Loucy (cell line): ENCODE results near the gene TMEM131.

Experiments
- H2AFZ ChIP-seq: fragments of 200-600 bp; sonication (generic); 2 replicates; pipeline ENCODE4 v1.6.0; 2016; ENCODE audit warnings: antibody characterized with exemption, mild to moderate bottlenecking, low read length, moderate library complexity
- H3F3A ChIP-seq: fragments of 200-600 bp; 2 replicates; pipeline ENCODE4 v1.6.0; 2016; ENCODE audit warnings: antibody characterized with exemption, low read depth, mild to moderate bottlenecking
- H3K27me3 ChIP-seq: fragments of 200-600 bp; sonication (generic); 2 replicates; pipeline ENCODE4 v1.6.1; 2014; ENCODE audit warnings: low read length, mild to moderate bottlenecking; ENCODE audit not compliant: insufficient read depth, poor library complexity, severe bottlenecking
- H3K36me3 ChIP-seq: fragments of 200-600 bp; sonication (generic); 2 replicates; pipeline ENCODE4 v1.6.1; 2016; ENCODE audit warnings: low read length; ENCODE audit not compliant: insufficient read depth
- H3K4me1 ChIP-seq: fragments of 200-600 bp; sonication (generic); 2 replicates; pipeline ENCODE4 v1.5.1; 2014; ENCODE audit warnings: low read length, mild to moderate bottlenecking; ENCODE audit not compliant: insufficient read depth, poor library complexity, severe bottlenecking
- H3K4me2 ChIP-seq: fragments of 200-600 bp; sonication (generic); 2 replicates; pipeline ENCODE4 v1.6.0; 2014; ENCODE audit warnings: antibody characterized with exemption, low read length, low read depth, mild to moderate bottlenecking; ENCODE audit not compliant: poor library complexity, severe bottlenecking
- H3K4me3 ChIP-seq: fragments of 200-600 bp; sonication (generic); 2 replicates; pipeline ENCODE4 v1.5.1; 2014; ENCODE audit warnings: low read length, mild to moderate bottlenecking, mixed read lengths; ENCODE audit not compliant: poor library complexity, severe bottlenecking
- H3K79me2 ChIP-seq: fragments of 200-600 bp; sonication (generic); 2 replicates; pipeline ENCODE4 v1.6.1; 2014; ENCODE audit warnings: low read length; ENCODE audit not compliant: insufficient read depth
- H3K9ac ChIP-seq: fragments of 200-600 bp; sonication (generic); 2 replicates; pipeline ENCODE4 v1.6.0; 2014; ENCODE audit warnings: mild to moderate bottlenecking, low read depth, low read length, moderate library complexity; ENCODE audit not compliant: poor library complexity, severe bottlenecking
- H3K9me2 ChIP-seq: fragments of 200-600 bp; sonication (generic); replicated peaks from 2 replicates; pipeline ENCODE4 v1.6.1; 2016; ENCODE audit warnings: low read depth, low read length, mixed read lengths
- H3K9me3 ChIP-seq: fragments of 200-600 bp; sonication (generic); 2 replicates; pipeline ENCODE4 v1.6.1; 2014; ENCODE audit warnings: mild to moderate bottlenecking, antibody characterized with exemption, low read length, low read depth; ENCODE audit not compliant: insufficient read depth
- H4K20me1 ChIP-seq: fragments of 200-600 bp; sonication (generic); 2 replicates; pipeline ENCODE4 v1.6.0; 2014; ENCODE audit warnings: antibody characterized with exemption, low read length, mild to moderate bottlenecking; ENCODE audit not compliant: insufficient read depth, poor library complexity, severe bottlenecking
- EZH2phosphoT487 ChIP-seq: fragments of 200-600 bp; IDR thresholded peaks from 2 replicates; pipeline ENCODE4 v1.6.1; 2018; ENCODE audit warnings: antibody characterized with exemption, mild to moderate bottlenecking, moderate library complexity, borderline replicate concordance
- TF ChIP-seq, protein P1 (sequence below): fragments of 200-600 bp; sonication (generic); conservative IDR thresholded peaks from 2 replicates; pipeline ENCODE4 v1.5.1; 2014; ENCODE audit warnings: mild to moderate bottlenecking, antibody characterized with exemption, low read length

Gene TMEM131

GRCh38 chr2:97951155-97951680 is 44.5 kb downstream of the TMEM131 start:
- peaks cover 38% of the 10 kb centered on the region for H4K20me1 ChIP-seq

GRCh38 chr2:97950329-97951154 is 45.2 kb downstream of the TMEM131 start:
- Histone ChIP-seq H3K36me3 (no peaks in the 10 kb centered on the region), H3K9me2 (no peaks in the 10 kb centered on the region), H3K4me3 (no peak overlapping the region), H3K9ac (no peak overlapping the region), H3K9me3 (no peaks in the 10 kb centered on the region), H3K4me2 (no peak overlapping the region), H3K27me3 (no peaks in the 10 kb centered on the region), H2AFZ (no peak overlapping the region), H3K4me1 (peaks cover 17% of the 10 kb centered on the region), H3F3A (0 out of 2 replicates have a peak, but pooled peaks cover 5% of the 10 kb centered on the region), H4K20me1 (peaks cover 36% of the 10 kb centered on the region), H3K79me2 (peaks cover 62% of the 10 kb centered on the region)
- TF ChIP-seq, protein P1, sequence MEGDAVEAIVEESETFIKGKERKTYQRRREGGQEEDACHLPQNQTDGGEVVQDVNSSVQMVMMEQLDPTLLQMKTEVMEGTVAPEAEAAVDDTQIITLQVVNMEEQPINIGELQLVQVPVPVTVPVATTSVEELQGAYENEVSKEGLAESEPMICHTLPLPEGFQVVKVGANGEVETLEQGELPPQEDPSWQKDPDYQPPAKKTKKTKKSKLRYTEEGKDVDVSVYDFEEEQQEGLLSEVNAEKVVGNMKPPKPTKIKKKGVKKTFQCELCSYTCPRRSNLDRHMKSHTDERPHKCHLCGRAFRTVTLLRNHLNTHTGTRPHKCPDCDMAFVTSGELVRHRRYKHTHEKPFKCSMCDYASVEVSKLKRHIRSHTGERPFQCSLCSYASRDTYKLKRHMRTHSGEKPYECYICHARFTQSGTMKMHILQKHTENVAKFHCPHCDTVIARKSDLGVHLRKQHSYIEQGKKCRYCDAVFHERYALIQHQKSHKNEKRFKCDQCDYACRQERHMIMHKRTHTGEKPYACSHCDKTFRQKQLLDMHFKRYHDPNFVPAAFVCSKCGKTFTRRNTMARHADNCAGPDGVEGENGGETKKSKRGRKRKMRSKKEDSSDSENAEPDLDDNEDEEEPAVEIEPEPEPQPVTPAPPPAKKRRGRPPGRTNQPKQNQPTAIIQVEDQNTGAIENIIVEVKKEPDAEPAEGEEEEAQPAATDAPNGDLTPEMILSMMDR, result no peak
- TF ChIP-seq EZH2phosphoT487, result no peak

More at GRCh38 chr2:97951155-97951680, 44.5 kb downstream of the TMEM131 start:
- Histone ChIP-seq H3K4me3 (no peak overlapping the region), H3K36me3 (no peaks in the 10 kb centered on the region), H3K9ac (no peak overlapping the region), H3F3A (0 out of 2 replicates have a peak, but pooled peaks cover 5% of the 10 kb centered on the region), H2AFZ (no peak overlapping the region), H3K27me3 (no peaks in the 10 kb centered on the region), H3K4me1 (peaks cover 17% of the 10 kb centered on the region), H3K9me2 (no peaks in the 10 kb centered on the region), H3K9me3 (no peaks in the 10 kb centered on the region), H3K4me2 (no peak overlapping the region), H3K79me2 (peaks cover 65% of the 10 kb centered on the region)
- TF ChIP-seq, protein P1, result no peak
- TF ChIP-seq EZH2phosphoT487, result no peak

GRCh38 chr2:97948926-97949325 is 46.8 kb downstream of the TMEM131 start:
- H3K4me1 ChIP-seq, result peaks cover 17% of the 10 kb centered on the region
- H3K79me2 ChIP-seq, result peaks cover 59% of the 10 kb centered on the region
- no peak overlapping the region for H3K4me3 ChIP-seq
- H3K9me3 ChIP-seq, result no peaks in the 10 kb centered on the region
- H3K27me3 ChIP-seq, result no peaks in the 10 kb centered on the region
- 0 out of 2 replicates have a peak, but pooled peaks cover 2% of the 10 kb centered on the region for H3F3A ChIP-seq
- no peaks in the 10 kb centered on the region for H3K36me3 ChIP-seq
- H4K20me1 ChIP-seq, result peaks cover 26% of the 10 kb centered on the region
- no peaks in the 10 kb centered on the region for H3K9me2 ChIP-seq
- H3K9ac ChIP-seq, result no peak overlapping the region
- H3K4me2 ChIP-seq, result no peak overlapping the region
- no peak for TF ChIP-seq EZH2phosphoT487
- TF ChIP-seq, protein P1, result no peak
- H2AFZ ChIP-seq, result no peak overlapping the region
